CD4-positive, alpha-beta T cell (primary cell): Measurements from ENCODE around the gene APBB3. TPM values are rescaled to one million over a fixed set of nuclear protein-coding genes. Genes with fewer than 3 reads are reported as not detected.
"Not testable (repeated sequence)": the region's sequence is repeated elsewhere in the genome, so short reads cannot be mapped to it uniquely, and the experiment has no call there.

Experiments
- ATAC-seq: fragments of 200-7000 bp; cut with Tn5 transposase; one replicate; pipeline ENCODE4 v1.10.0; 2022; ENCODE audit warnings: mild to moderate bottlenecking; ENCODE audit not compliant: poor library complexity
- CTCF ChIA-PET: fragments of 350-600 bp; sonication (Branson Sonifier 250); formaldehyde crosslinking; loops from one replicate; lab custom pipeline; 2021; ENCODE audit warnings: antibody characterized with exemption, inconsistent platforms; lab: Charles Lee
- POLR2A ChIA-PET: fragments of 350-600 bp; sonication (Branson Sonifier 250); formaldehyde crosslinking; loops from one replicate; lab custom pipeline; 2021; ENCODE audit warnings: antibody characterized with exemption, inconsistent platforms; lab: Charles Lee
- DNase-seq, 14 experiments: peaks; one replicate each; pipeline ENCODE4 v3.0.0-alpha.2; 2013 to 2020; ENCODE audit warnings: mixed read lengths in 2 of 14
- H3K27ac ChIP-seq, 2 donors: one replicate each; pipeline versions ENCODE4 v1.5.1 to v1.7.0; 2013; ENCODE audit warnings: low read length in 2 of 2, low read depth in 1 of 2, mild to moderate bottlenecking in 1 of 2
- H3K27me3 ChIP-seq, 2 experiments: 1 replicate in 1 of 2; 2 replicates in 1 of 2; pipeline versions ENCODE4 v1.6.1 to v1.7.0; 2013; ENCODE audit warnings: low read length in 2 of 2, control low read depth in 1 of 2, mild to moderate bottlenecking in 1 of 2, moderate library complexity in 1 of 2; ENCODE audit not compliant: insufficient read depth in 2 of 2, control insufficient read depth in 1 of 2
- H3K36me3 ChIP-seq: one replicate; pipeline ENCODE4 v1.6.1; 2013; ENCODE audit warnings: low read length, control low read depth; ENCODE audit not compliant: insufficient read depth
- H3K4me1 ChIP-seq: one replicate; pipeline ENCODE4 v1.6.1; 2013; ENCODE audit warnings: low read length, control low read depth; ENCODE audit not compliant: insufficient read depth
- H3K4me3 ChIP-seq: one replicate; pipeline ENCODE4 v1.5.1; 2013; ENCODE audit warnings: mild to moderate bottlenecking, low read length, moderate library complexity
- H3K9me3 ChIP-seq, 2 experiments: 1 replicate in 1 of 2; 2 replicates in 1 of 2; pipeline versions ENCODE4 v1.6.1 to v1.7.0; 2013; ENCODE audit warnings: low read length in 2 of 2, mild to moderate bottlenecking in 2 of 2, control low read depth in 1 of 2, moderate library complexity in 1 of 2; ENCODE audit not compliant: control insufficient read depth in 1 of 2, insufficient read depth in 1 of 2
- H3K27ac Mint-ChIP-seq: one replicate; pipeline ENCODE4 v1.8.0; 2020; ENCODE audit warnings: mixed read lengths
- H3K27me3 Mint-ChIP-seq: one replicate; pipeline ENCODE4 v1.8.0; 2021; ENCODE audit warnings: mixed read lengths
- H3K36me3 Mint-ChIP-seq: one replicate; pipeline ENCODE4 v1.8.0; 2021; ENCODE audit warnings: low read depth, mixed read lengths
- H3K4me1 Mint-ChIP-seq: one replicate; pipeline ENCODE4 v1.8.0; 2021; ENCODE audit warnings: low read depth, mixed read lengths
- H3K4me3 Mint-ChIP-seq: one replicate; pipeline ENCODE4 v1.8.0; 2020; ENCODE audit warnings: mild to moderate bottlenecking, mixed read lengths
- H3K9me3 Mint-ChIP-seq: one replicate; pipeline ENCODE4 v1.8.0; 2020; ENCODE audit warnings: mixed read lengths
- intact Hi-C, 2 experiments: fragments of 100-400 bp; cut with DNase I in 1 of 2; cut with micrococcal nuclease in 1 of 2; formaldehyde crosslinking; loops; one replicate each; pipeline versions ENCODE4 v1.15.1 to v1.9.0; 2023 to 2025; cut with DNase I, micrococcal nuclease
- total RNA-seq, 174 experiments: library from RNA in 2 of 174; stranded (reverse) in 2 of 174; gene quantifications; one replicate each; pipeline ENCODE4 v1.2.3 and lab custom pipeline; 2021 to 2026
- TF ChIP-seq, protein P1 (sequence below): fragments of 200-600 bp; IDR thresholded peaks from one replicate; pipeline ENCODE4 v1.8.0; 2022; ENCODE audit warnings: antibody characterized with exemption, mild to moderate bottlenecking

Gene APBB3
- total RNA-seq, 2 experiments from 2014 or later, result 56.6 to 61.5 TPM

- Histone ChIP-seq H3K27me3 (no peaks in the 10 kb centered on the region), H3K4me1 (no peaks in the 10 kb centered on the region), H3K4me3 (no peak overlapping the region), H3K27ac (no peak overlapping the region), H3K9me3 (no peaks in the 10 kb centered on the region), H3K36me3 (no peaks in the 10 kb centered on the region)
- CTCF ChIA-PET, result no interaction called here
- POLR2A ChIA-PET, result no interaction called here
- ATAC-seq (no peak), DNase-seq (peak in 3 of 14 experiments; percentile 16 to 58 (median 57))
- Mint-ChIP-seq H3K36me3 (no peaks in the 10 kb centered on the region), H3K9me3 (no peaks in the 10 kb centered on the region), H3K27ac (no peak overlapping the region), H3K4me3 (no peak overlapping the region), H3K4me1 (no peaks in the 10 kb centered on the region), H3K27me3 (peaks cover 15% of the 10 kb centered on the region)
- TF ChIP-seq, protein P1, sequence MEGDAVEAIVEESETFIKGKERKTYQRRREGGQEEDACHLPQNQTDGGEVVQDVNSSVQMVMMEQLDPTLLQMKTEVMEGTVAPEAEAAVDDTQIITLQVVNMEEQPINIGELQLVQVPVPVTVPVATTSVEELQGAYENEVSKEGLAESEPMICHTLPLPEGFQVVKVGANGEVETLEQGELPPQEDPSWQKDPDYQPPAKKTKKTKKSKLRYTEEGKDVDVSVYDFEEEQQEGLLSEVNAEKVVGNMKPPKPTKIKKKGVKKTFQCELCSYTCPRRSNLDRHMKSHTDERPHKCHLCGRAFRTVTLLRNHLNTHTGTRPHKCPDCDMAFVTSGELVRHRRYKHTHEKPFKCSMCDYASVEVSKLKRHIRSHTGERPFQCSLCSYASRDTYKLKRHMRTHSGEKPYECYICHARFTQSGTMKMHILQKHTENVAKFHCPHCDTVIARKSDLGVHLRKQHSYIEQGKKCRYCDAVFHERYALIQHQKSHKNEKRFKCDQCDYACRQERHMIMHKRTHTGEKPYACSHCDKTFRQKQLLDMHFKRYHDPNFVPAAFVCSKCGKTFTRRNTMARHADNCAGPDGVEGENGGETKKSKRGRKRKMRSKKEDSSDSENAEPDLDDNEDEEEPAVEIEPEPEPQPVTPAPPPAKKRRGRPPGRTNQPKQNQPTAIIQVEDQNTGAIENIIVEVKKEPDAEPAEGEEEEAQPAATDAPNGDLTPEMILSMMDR, result no peak
- intact Hi-C loops, result no loop called here
These were observed 31.3 kb upstream of the APBB3 start for GRCh38 chr5:140595538-140596300.

DNA sequence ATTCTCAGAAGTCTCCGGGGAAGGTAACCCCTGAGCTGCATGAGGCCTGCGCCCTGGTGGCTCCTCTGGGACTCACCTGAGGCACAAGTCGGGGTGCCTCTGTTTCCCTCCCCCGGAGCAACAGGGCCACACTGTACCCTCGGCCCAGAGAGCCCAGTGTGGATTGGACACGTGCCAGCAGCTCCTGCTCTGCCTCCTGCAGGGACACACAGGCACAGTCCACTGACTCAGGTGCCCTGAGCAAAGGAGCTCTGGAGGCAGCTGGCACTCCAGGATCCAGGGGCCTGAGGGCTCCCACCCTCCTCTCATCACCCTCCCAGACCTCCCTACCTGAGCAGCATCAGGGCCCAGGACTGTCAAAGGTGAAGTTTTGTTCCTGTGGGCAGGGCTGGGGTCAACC lies 29.8 kb upstream of the APBB3 start:
- no peaks in the 10 kb centered on the region for H3K9me3 ChIP-seq
- Mint-ChIP-seq H3K36me3 (no peaks in the 10 kb centered on the region), H3K4me3 (no peak overlapping the region), H3K27me3 (peaks cover 13% of the 10 kb centered on the region), H3K27ac (no peak overlapping the region), H3K4me1 (no peaks in the 10 kb centered on the region), H3K9me3 (no peaks in the 10 kb centered on the region)
- ATAC-seq (no peak), DNase-seq (no peak)
- ChIA-PET POLR2A (no interaction called here), CTCF (no interaction called here)
- H3K36me3 ChIP-seq, result no peaks in the 10 kb centered on the region
- H3K4me1 ChIP-seq, result no peaks in the 10 kb centered on the region
- intact Hi-C loops, result no loop called here
- TF ChIP-seq, protein P1, result no peak
- no peaks in the 10 kb centered on the region for H3K27me3 ChIP-seq
- H3K4me3 ChIP-seq, result no peak overlapping the region
- H3K27ac ChIP-seq, result no peak overlapping the region

GRCh38 chr5:140593070-140593469 lies 28.7 kb upstream of the APBB3 start:
- CTCF ChIA-PET, POLR2A ChIA-PET, H3K27me3 Mint-ChIP-seq, H3K27ac ChIP-seq, intact Hi-C loops, H3K9me3 Mint-ChIP-seq, H3K4me3 ChIP-seq, H3K4me1 ChIP-seq, H3K27me3 ChIP-seq, H3K36me3 ChIP-seq, ATAC-seq, DNase-seq, H3K27ac Mint-ChIP-seq, H3K36me3 Mint-ChIP-seq, H3K9me3 ChIP-seq, H3K4me1 Mint-ChIP-seq: not testable (repeated sequence)
- H3K4me3 Mint-ChIP-seq, result peak overlapping the region; percentile 42
